Body of pancreas (tissue), 4 donors: ENCODE data around the gene TTC17. TPM values are rescaled to one million over a fixed set of nuclear protein-coding genes. Genes with fewer than 3 reads are reported as not detected.

Experiments
- ATAC-seq: fragments of 150-250 bp; one replicate; pipeline ENCODE4 v1.9.1; 2016
- DNase-seq, 4 donors: peaks; one replicate each; pipeline ENCODE4 v3.0.0-alpha.2; 2019
- H3K27ac ChIP-seq, 4 donors: fragments of 200-600 bp; sonication (generic); 1 replicate in 3 of 4; 2 replicates in 1 of 4; pipeline versions ENCODE4 v1.5.1 to v1.6.1; 2016 to 2019; ENCODE audit warnings: mild to moderate bottlenecking in 1 of 4, mixed read lengths in 1 of 4, moderate library complexity in 1 of 4
- H3K27me3 ChIP-seq, 2 donors: fragments of 200-600 bp; sonication (generic); one replicate each; pipeline ENCODE4 v1.6.0; 2016; ENCODE audit warnings: mild to moderate bottlenecking in 1 of 2
- H3K36me3 ChIP-seq, 2 donors: fragments of 200-600 bp; sonication (generic); replicated peaks in 1 of 2; 2 replicates each; pipeline ENCODE4 v1.5.1; 2016; ENCODE audit warnings: low read depth in 2 of 2; ENCODE audit not compliant: insufficient read depth in 1 of 2
- H3K4me1 ChIP-seq: fragments of 200-600 bp; sonication (generic); one replicate; pipeline ENCODE4 v1.6.0; 2016
- H3K4me3 ChIP-seq, 2 donors: fragments of 200-600 bp; sonication (generic); 1 replicate in 1 of 2; 2 replicates in 1 of 2; pipeline ENCODE4 v1.5.1; 2016 to 2019
- H3K9me3 ChIP-seq, 3 donors: fragments of 200-600 bp; sonication (generic); 1 replicate in 2 of 3; 2 replicates in 1 of 3; pipeline ENCODE4 v1.5.1; 2016
- CTCF ChIP-seq, 7 experiments: fragments of 450-650 bp in 4 of 7; fragments of 200-600 bp in 3 of 7; sonication (generic) in 3 of 7; IDR thresholded peaks; one replicate each; pipeline ENCODE4 v1.5.1; 2016 to 2019; ENCODE audit warnings: antibody characterized with exemption in 7 of 7
- POLR2A ChIP-seq, 3 donors: fragments of 450-650 bp; IDR thresholded peaks; one replicate each; pipeline ENCODE4 v1.6.1; 2016; ENCODE audit warnings: antibody characterized with exemption in 3 of 3, mild to moderate bottlenecking in 2 of 3
- WGBS, 2 donors: methylation state at CpG; one replicate each; pipeline ENCODE4 v1.1.5; 2017; 5-methylcytosine and 5-hydroxymethylcytosine counted together
- intact Hi-C: fragments of 100-400 bp; cut with DNase I; formaldehyde crosslinking; loops from one replicate; pipeline ENCODE4 v1.15.1; 2023
- total RNA-seq, 2 donors: library from RNA; depleted of rRNA; stranded (reverse); fragments of >200 nt; gene quantifications; one replicate each; pipeline ENCODE4 v1.1.0, GENCODE V29; 2016

TTC17 gene
- total RNA-seq, result 100 to 1,000 TPM in 1 of 2 donors, 10 to 100 TPM in 1; 99.1 to 195 TPM

DNA sequence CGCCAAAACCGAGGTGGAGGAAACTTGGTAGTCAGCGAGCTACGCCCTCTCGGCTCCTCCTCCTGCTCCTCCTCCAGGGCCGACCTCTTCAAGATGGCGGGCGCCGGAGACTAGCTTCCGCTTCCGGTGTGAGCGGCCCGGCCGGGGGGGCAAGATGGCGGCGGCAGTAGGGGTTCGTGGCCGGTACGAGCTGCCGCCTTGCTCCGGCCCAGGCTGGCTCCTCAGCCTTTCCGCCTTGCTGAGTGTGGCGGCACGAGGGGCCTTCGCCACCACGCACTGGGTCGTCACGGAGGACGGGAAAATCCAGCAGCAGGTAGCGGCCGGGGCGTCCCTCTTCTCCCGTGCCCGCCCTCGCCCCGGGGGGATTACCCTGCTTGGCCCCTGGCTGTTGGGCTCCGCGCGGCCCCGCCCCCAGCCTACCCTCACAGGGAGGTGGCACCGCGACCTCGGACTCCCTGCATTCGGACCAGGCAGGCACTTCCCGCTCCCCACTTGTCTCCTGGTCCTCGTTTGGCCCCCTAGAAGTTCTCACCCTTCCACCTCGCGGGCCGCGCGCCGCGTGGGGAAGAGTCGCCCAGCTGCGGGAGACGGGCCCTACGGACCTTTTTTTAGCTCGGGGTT lies at the start of gene TTC17:
Gene TTC17 (plus strand): TSS at position 120 of the 621 bp plus-strand sequence. CDS start 35 bp downstream, at position 155.
- no peak for TF ChIP-seq CTCF (IDR thresholded peaks at IDR 0.05)
- TF ChIP-seq POLR2A (IDR thresholded peaks at IDR 0.05), result peak; percentile 74 to 93 (median 93)
- Histone ChIP-seq H3K36me3 (no peaks in the 10 kb centered on the region), H3K27ac (peak within 1 kb of the TSS; percentile 82 to 95 (median 91)), H3K4me3 (peak within 1 kb of the TSS; percentile 96 to 98), H3K9me3 (no peaks in the 10 kb centered on the region), H3K4me1 (peaks cover 28% of the 10 kb centered on the region), H3K27me3 (no peaks in the 10 kb centered on the region)
- intact Hi-C loops, result no loop called here
- DNase-seq (peak; percentile 94 to 96 (median 94)), ATAC-seq (peak; percentile 99)
- 1% methylated on average over 24 to 49 of the region's 58 CpGs for WGBS, 2 donors

- ATAC-seq, result peak; percentile 99
- intact Hi-C loops, result no loop called here
- TF ChIP-seq POLR2A (IDR thresholded peaks at IDR 0.05) (peak; percentile 72 to 93 (median 91)), CTCF (IDR thresholded peaks at IDR 0.05) (peak; percentile 58 to 97 (median 82))
- peaks cover 26% of the 10 kb centered on the region for H3K4me1 ChIP-seq
- no peaks in the 10 kb centered on the region for H3K9me3 ChIP-seq
- H3K27me3 ChIP-seq, result no peaks in the 10 kb centered on the region
- H3K27ac ChIP-seq, result peak within 1 kb of the TSS; percentile 60 to 90 (median 80)
- H3K36me3 ChIP-seq, result no peaks in the 10 kb centered on the region
- peak within 1 kb of the TSS; percentile 64 to 73 for H3K4me3 ChIP-seq
- 0% methylated on average over 42 to 60 of the region's 60 CpGs for whole genome bisulfite sequencing, 2 donors
- DNase-seq, result peak; percentile 89 to 94 (median 92)
These were observed 46.7 kb upstream of the TTC17 start, which contains the start of gene API5 for GRCh38 chr11:43311791-43312607. TSS of gene API5 (plus strand) at chr11:43311996. CDS start at chr11:43312128, 132 bp downstream.

DNA sequence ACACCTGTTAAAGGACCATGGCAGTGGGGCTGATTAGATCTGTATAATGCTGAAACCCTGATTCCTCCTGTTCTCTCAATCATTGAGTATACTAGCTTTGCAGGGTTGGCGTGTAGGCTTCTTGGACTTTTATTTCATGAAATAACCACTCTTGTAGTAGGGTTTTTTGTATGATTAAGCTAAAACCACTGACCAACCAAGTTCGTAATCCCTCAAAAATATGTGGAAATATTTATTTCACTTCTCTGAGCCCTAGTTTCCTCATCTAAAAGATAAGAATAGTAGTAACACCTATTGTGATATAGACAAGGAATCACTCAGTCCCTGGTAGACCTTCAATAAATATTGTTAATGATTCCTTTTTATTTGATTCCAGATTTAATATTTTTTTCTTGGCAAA lies 42.8 kb upstream of the TTC17 start:
- no peak for TF ChIP-seq POLR2A (IDR thresholded peaks at IDR 0.05)
- no peak for TF ChIP-seq CTCF (IDR thresholded peaks at IDR 0.05)
- H3K4me1 ChIP-seq, result peaks cover 26% of the 10 kb centered on the region
- DNase-seq (no peak), ATAC-seq (no peak)
- H3K4me3 ChIP-seq, result no peak overlapping the region
- H3K27ac ChIP-seq, result no peak overlapping the region
- H3K9me3 ChIP-seq, result no peaks in the 10 kb centered on the region
- H3K27me3 ChIP-seq, result no peaks in the 10 kb centered on the region
- 80 to 92% methylated on average over 2 of the region's 2 CpGs for WGBS, 2 donors
- H3K36me3 ChIP-seq, result peaks cover 0 to 3% of the 10 kb centered on the region in 2 donors
- intact Hi-C loops, result no loop called here

GRCh38 chr11:43316451-43316850 lies 42.3 kb upstream of the TTC17 start:
- H3K36me3 ChIP-seq, result peaks cover 0 to 7% of the 10 kb centered on the region in 2 donors
- intact Hi-C loops, result no loop called here
- no peaks in the 10 kb centered on the region for H3K27me3 ChIP-seq
- no peaks in the 10 kb centered on the region for H3K9me3 ChIP-seq
- no peak overlapping the region for H3K27ac ChIP-seq
- no peak for DNase-seq
- WGBS, 2 donors, result 86 to 92% methylated on average over 6 of the region's 6 CpGs
- TF ChIP-seq CTCF (IDR thresholded peaks at IDR 0.05) (no peak), POLR2A (IDR thresholded peaks at IDR 0.05) (no peak)
- no peak for ATAC-seq
- peaks cover 26% of the 10 kb centered on the region for H3K4me1 ChIP-seq
- no peak overlapping the region for H3K4me3 ChIP-seq
